HG03460 (cell line): Measurements from ENCODE around the gene WRNIP1.

ENCODE experiments used
- ATAC-seq: cut with Tn5 transposase; IDR thresholded peaks from one replicate; pipeline ENCODE4 v1.9.1; 2021; ENCODE audit not compliant: unreplicated experiment

Gene WRNIP1

GRCh38 chr6:2803731-2804429 lies 38.7 kb downstream of the WRNIP1 start:
- no peak for ATAC-seq

- ATAC-seq, result no peak
Observed at GRCh38 chr6:2804516-2804915, 39.3 kb downstream of the WRNIP1 start.

DNA sequence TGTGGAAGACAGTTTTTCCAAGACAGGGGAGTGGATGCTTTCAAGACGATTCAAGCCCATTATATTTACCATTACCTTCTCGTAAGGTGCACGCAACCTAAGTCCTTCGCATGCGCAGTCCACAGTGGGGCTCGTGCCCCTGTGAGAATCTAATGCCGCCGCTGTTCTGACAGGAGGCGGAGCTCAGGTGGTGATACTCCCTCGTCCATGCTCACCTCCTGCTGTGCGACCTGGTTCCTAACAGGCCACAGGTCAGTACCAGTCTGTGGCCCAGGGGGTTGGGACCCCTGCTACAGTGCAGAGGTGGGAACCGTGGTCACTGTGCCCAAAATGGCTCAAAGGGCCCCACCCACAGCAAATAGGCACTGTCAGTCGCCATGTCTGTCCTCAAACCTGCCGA lies 39.8 kb downstream of the WRNIP1 start:
- no peak for ATAC-seq

DNA sequence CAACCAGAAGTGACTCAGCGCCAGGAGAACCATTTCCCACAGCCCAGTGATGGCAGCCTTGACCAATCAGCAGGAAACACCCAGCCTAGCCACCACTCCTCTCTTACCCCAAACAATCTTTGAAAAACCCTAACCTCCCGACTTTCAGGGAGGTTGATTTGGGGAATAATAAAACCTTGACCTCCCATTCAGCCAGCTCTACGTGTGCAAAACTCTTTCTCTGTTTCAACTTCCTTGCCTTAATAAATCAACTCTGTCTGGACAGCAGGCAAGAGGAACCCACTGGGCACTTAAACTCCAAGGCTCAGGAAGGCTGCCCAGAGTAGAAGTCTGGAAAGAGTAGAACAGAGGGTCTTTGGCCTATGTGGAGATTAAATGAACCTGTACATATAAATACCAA lies 41.5 kb downstream of the WRNIP1 start:
- ATAC-seq, result no peak

DNA sequence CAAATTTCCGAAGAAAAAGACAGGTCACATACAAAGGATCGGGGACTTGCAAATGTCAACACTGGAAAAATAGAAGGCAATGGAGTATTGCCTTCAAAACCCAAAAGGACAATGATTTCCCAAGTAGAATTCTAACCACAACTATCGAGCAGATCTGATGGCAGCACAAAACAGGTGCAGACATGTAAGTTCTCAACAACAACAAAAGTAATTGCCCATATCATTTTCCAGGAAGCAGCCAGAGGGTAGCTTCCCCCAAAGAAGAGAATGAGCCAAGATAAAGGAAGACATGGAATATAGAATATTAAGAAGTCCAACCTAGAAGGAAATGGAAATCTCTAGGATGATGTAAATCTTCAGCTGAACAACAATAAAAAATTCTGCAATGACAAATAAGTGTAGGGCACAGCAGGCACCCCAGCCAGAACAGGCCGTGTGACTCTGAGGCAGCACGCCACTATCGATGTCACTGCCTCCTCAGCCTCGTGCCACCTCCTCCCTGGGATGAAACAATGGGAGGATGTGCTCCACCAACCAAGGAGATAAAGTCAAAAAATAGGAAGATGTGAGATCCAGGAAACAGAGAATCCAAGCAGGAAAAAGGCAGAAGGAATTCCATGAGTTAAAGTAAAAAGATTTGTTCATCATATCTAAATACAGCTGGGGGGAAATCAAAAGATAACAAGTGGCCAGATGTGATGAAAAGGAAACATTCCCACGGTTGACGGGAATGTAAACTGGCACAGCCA lies 42.3 kb downstream of the WRNIP1 start:
- ATAC-seq, result no peak

GRCh38 chr6:2809015-2809414 lies 43.8 kb downstream of the WRNIP1 start:
- no peak for ATAC-seq

DNA sequence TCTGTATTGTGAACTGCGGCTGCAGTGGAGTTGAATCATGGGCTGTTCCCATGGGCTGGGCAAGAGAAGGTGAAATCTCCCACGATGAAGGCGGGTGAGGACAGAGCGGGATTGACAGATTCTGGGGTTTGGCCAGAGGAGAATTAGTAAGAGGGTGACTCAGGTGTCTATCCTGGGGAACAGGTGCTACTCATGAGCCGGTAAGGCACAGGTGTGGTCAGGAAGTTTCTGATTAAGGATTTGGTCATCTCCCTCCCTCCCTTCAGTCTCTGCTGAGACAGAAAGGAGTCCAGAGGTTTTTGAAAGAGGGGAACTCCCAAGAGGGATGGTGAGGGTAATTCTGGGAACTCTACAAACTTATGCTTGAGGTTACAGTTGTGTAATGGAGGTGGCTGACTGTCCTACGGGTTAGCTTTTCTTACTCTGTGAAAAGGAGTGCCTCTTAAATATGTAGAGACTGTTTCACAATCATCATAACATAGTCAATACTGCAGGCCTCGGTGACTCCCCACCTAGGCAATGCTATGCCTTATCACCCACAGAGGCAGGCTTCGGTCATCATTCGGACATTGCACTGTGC lies 45.0 kb downstream of the WRNIP1 start:
- no peak for ATAC-seq

DNA sequence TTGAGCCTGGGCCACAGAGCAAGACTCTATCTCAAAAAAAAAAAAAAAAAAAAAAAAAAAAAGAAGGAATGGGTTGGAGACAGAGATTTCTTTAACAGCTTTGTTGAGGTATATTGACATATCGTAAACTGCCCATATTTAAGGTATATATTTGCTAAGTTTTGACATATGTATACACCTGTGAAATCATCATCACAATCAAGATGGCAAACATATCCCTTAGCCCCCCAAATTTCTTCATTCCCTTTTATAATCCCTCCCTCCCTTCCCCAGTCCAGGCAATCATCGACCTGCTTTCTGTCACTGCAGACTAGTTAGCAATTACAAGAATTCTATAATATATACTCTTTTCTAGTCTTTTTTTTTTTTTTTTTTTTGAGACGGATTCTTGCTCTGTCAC lies 47.5 kb downstream of the WRNIP1 start:
- ATAC-seq, result no peak

GRCh38 chr6:2816158-2816557 lies 51.0 kb downstream of the WRNIP1 start:
- ATAC-seq, result no peak

- ATAC-seq, result no peak
Observed at GRCh38 chr6:2817903-2818443, 52.8 kb downstream of the WRNIP1 start.

DNA sequence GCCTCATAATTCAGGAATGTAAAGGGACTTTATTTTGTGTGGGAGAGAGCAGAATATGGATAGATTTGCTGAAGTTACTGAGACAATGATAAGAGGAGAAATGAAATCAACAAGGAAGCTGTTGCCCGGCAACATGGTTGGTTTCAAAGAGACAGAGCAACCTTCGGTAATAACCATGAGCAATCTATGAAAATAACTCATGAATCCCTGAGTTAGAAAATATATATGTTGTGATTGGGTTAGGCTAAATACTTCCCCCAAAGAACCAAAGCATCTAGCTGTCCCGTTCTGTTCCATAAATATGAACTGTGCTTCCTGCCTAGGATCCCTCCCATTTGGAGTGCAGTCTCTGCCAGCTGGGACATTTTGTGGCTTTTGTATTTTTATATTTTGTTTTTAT lies 53.4 kb downstream of the WRNIP1 start:
- no peak for ATAC-seq

GRCh38 chr6:2819115-2819514 lies 53.9 kb downstream of the WRNIP1 start:
- no peak for ATAC-seq

DNA sequence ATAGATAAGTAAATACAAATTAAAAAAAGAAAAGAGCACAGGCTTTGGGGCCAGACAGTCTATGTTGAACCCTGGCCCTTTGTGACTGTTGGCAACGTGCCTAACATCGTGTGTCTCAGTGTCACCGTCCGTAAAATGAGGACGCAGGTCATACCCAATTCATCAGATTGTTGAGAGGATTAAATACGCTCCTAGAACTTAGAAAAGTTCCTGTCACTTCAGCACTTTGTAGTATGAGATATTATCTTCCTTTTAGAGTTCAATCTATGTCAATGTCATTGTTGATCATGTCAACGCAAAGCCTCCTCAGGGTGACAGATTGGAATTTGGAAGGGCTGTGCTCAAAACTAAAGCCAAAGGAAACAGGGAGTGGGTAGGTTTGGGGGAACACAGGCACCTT lies 54.8 kb downstream of the WRNIP1 start:
- ATAC-seq, result no peak

DNA sequence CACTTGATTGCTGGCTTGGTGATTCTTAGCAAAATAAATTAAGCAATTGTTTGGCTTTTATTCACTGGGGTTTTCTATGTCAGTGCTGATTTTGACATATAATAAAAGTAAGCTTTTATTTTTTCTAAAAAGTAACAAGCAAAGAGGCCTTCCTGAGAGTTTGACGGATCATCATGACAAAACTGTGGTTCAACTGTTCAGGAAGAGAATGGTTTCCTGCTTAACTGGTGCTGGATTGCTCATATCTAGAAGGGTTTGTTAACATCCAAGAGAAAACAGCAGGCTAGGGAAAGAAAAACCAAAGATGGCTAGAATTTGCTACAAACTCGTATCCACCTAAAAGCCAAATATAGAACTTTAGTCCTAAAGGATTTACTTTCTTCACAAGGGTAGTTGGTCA lies 55.2 kb downstream of the WRNIP1 start:
- ATAC-seq, result no peak

- no peak for ATAC-seq
Observed at GRCh38 chr6:2821554-2821953, 56.4 kb downstream of the WRNIP1 start.

- ATAC-seq, result no peak
Observed at GRCh38 chr6:2823104-2823850, 58.1 kb downstream of the WRNIP1 start.

- ATAC-seq, result no peak
Observed at GRCh38 chr6:2826131-2826530, 60.9 kb downstream of the WRNIP1 start.

DNA sequence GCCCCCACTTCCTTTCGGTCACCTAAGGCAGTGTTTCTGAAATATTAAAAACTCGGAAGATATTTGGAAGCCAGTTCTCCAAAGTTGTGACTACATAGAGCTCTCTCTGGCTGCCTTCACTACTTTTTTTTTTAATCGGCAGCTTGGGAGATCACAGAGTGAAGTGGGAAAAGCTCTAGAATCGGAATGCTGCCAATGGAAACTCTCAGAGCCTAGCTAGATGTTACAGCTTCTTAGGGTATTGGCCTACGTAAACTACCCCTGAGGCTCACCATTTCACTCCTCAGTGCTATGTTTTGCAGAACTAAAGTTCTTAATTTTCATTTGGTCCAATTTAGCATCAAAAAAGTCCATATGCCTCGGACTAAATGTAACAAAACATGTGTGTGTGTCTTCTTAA lies 61.9 kb downstream of the WRNIP1 start:
- no peak for ATAC-seq

DNA sequence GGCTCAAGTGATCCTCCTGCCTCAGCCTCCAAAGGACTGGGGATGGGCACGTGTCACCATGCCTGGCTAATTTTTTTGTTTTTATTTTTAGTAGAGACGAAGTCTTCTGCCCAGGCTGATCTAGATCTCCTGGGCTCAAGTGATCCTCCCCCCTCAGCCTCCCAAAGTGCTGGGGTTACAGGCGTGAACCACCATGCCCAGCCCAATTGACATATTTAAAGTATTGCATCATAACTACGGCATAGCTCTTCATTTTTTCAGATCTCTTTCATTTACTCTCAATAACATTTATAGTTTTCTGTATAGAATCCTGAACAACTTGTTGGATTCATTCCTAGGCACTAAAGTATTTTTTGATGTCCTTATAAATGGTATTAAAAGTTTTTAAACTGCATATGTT lies 63.4 kb downstream of the WRNIP1 start:
- ATAC-seq, result no peak

GRCh38 chr6:2829253-2829652 lies 64.1 kb downstream of the WRNIP1 start:
- ATAC-seq, result no peak

- ATAC-seq, result no peak
Observed at GRCh38 chr6:2830183-2830582, 65.0 kb downstream of the WRNIP1 start.
